ENCODE results near the gene CELF2.
"Not testable (repeated sequence)": the region's sequence is repeated elsewhere in the genome, so short reads cannot be mapped to it uniquely, and the experiment has no call there.

CELF2 gene

DNA sequence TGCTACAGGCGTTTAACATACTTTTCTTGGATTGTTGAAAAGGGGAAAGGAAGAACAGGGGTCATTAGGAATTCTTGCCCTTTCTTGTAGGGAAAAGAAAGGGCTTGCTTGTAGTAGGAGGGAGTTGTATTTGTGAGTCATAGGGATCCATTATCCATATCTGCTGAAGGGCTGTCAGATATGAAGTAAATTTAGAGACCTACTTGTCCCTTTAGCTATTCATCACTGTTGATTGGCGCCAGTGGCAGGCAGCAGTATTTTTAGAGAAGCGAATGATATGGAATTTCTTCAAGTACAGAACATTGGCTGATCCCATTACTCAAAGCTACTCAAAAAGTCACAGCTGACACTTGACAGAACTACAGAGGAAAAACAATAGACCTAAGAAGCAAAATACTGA lies 97.7 kb downstream of the CELF2 start:
- no peak for DNase-seq (ENCODE audit: low read depth)
- TF ChIP-seq POLR2A (IDR thresholded peaks at IDR 0.05; ENCODE audit: extremely low read depth, insufficient read length) (no peak), MYC (IDR thresholded peaks at IDR 0.05; ENCODE audit: low read depth, low read length) (no peak)
- TF ChIP-seq, protein P1, sequence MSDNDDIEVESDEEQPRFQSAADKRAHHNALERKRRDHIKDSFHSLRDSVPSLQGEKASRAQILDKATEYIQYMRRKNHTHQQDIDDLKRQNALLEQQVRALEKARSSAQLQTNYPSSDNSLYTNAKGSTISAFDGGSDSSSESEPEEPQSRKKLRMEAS (IDR thresholded peaks at IDR 0.05; ENCODE audit: low read depth, low read length) = no peak
- TF ChIP-seq, protein P2, sequence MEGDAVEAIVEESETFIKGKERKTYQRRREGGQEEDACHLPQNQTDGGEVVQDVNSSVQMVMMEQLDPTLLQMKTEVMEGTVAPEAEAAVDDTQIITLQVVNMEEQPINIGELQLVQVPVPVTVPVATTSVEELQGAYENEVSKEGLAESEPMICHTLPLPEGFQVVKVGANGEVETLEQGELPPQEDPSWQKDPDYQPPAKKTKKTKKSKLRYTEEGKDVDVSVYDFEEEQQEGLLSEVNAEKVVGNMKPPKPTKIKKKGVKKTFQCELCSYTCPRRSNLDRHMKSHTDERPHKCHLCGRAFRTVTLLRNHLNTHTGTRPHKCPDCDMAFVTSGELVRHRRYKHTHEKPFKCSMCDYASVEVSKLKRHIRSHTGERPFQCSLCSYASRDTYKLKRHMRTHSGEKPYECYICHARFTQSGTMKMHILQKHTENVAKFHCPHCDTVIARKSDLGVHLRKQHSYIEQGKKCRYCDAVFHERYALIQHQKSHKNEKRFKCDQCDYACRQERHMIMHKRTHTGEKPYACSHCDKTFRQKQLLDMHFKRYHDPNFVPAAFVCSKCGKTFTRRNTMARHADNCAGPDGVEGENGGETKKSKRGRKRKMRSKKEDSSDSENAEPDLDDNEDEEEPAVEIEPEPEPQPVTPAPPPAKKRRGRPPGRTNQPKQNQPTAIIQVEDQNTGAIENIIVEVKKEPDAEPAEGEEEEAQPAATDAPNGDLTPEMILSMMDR (IDR thresholded peaks at IDR 0.05; ENCODE audit: low read depth, low read length) = no peak
- H3K4me3 ChIP-seq (ENCODE audit: low read depth, low read length) = no peak overlapping the region

DNA sequence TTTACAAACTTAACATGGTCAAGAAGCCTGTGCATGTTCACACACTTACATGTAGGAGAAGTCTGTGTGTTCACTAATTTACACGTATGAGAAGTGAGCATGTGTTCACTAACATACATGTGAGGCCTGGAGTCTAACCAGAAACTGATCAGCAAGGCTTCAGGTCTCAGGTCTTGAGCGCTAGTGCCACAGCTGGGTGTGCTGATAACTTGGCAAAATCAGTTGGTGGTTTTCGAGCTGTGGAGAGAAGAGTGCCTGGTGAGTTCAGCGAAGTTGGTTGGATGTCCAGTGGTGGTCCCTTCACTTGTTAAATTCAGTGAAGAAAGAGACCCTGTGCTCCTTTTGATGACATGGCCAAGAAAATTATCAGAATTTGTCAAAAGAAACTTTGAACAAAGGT lies 98.7 kb downstream of the CELF2 start:
- H3K4me3 ChIP-seq (ENCODE audit: low read depth, low read length) = no peak overlapping the region
- no peak for DNase-seq (ENCODE audit: low read depth)
- no peak for TF ChIP-seq POLR2A (IDR thresholded peaks at IDR 0.05; ENCODE audit: extremely low read depth, insufficient read length)
- TF ChIP-seq, protein P2 (IDR thresholded peaks at IDR 0.05; ENCODE audit: low read depth, low read length) = no peak
- no peak for TF ChIP-seq MYC (IDR thresholded peaks at IDR 0.05; ENCODE audit: low read depth, low read length)
- TF ChIP-seq, protein P1 (IDR thresholded peaks at IDR 0.05; ENCODE audit: low read depth, low read length) = no peak

DNA sequence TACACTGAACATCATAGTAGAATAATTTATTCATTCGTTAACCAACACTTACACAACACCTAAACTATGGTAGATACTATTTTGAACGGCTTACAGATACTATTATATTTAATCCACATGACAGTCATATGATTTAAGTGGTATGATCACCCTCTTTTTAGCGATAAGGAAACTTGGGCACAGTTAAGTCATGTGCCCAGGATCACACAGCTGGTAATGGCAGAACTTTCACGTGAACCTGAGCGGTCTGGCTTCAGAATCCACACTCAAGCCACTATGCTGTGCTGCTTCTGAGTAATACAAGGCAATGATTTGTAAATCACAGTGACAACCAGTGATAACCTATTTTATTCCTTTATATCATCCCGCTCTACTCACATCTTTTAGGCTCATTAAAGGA lies 99.1 kb downstream of the CELF2 start:
- TF ChIP-seq, protein P1 (IDR thresholded peaks at IDR 0.05; ENCODE audit: low read depth, low read length) = no peak
- TF ChIP-seq, protein P2 (IDR thresholded peaks at IDR 0.05; ENCODE audit: low read depth, low read length) = no peak
- TF ChIP-seq MYC (IDR thresholded peaks at IDR 0.05; ENCODE audit: low read depth, low read length) = no peak
- H3K4me3 ChIP-seq (ENCODE audit: low read depth, low read length) = no peak overlapping the region
- DNase-seq (ENCODE audit: low read depth) = no peak

DNA sequence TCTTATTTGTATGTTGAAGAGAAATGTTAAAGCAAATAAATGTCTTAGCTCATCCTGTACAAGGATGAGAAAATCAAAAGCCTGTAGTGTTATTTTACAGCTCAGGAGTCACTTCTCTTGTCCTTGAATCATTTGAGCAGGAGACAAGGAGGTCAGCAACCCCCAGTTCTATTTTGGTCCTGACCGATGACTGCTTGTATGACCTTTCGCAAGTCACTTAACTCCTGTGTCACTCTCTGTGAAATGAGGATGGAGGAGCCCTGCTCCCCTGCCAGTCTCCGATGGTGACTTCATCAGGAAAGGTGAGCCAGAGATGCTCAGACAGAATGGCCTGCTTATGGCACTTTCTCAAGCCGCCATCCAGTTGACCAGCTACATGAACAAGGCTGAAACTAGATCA lies 101.0 kb downstream of the CELF2 start:
- TF ChIP-seq, protein P1 (IDR thresholded peaks at IDR 0.05; ENCODE audit: low read depth, low read length) = no peak
- TF ChIP-seq POLR2A (IDR thresholded peaks at IDR 0.05; ENCODE audit: extremely low read depth, insufficient read length) (no peak), MYC (IDR thresholded peaks at IDR 0.05; ENCODE audit: low read depth, low read length) (no peak)
- TF ChIP-seq, protein P2 (IDR thresholded peaks at IDR 0.05; ENCODE audit: low read depth, low read length) = no peak
- no peak overlapping the region for H3K4me3 ChIP-seq (ENCODE audit: low read depth, low read length)
- no peak for DNase-seq (ENCODE audit: low read depth)

DNA sequence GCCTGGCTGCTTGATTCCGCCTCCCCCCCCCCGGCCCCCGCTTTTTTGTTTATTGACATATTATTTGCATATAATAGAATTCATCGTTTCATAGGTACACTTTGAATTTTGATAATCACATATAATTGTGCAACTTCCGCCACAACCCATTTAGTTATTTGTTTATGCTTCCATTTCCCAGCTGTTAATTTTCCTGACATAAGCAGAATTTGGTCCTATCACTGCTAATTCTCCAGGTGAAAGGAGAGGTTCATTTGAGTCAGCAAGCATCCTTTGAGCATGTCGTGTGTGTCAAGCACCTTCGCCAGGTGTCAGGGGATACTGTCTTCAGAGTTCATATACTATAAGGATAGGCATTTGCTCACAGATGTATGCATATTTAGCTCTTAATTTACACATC lies 102.2 kb downstream of the CELF2 start:
- H3K4me3 ChIP-seq (ENCODE audit: low read depth, low read length) = no peak overlapping the region
- DNase-seq (ENCODE audit: low read depth) = no peak
- TF ChIP-seq, protein P1 (IDR thresholded peaks at IDR 0.05; ENCODE audit: low read depth, low read length) = no peak
- TF ChIP-seq POLR2A (IDR thresholded peaks at IDR 0.05; ENCODE audit: extremely low read depth, insufficient read length) (no peak), MYC (IDR thresholded peaks at IDR 0.05; ENCODE audit: low read depth, low read length) (no peak)
- TF ChIP-seq, protein P2 (IDR thresholded peaks at IDR 0.05; ENCODE audit: low read depth, low read length) = no peak

DNA sequence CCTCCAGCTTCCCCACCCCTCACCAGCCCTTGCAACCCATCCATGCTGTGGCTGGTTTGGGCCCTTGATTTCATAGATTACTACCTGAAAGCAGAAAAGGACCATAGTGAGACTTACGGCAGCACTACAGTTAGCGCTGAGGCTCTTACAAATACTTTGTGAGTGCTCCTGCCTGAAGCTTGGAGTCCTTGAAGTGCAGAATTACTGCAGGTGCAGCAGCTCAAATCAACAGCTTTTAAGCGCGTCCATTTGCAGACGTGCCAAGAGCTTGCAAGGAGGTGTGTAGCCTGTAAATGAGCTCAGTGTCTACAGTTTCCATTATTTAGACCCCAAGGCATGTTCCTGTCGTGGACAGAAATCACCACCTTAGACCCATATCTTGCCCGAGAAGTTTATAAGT lies 103.0 kb downstream of the CELF2 start:
- no peak overlapping the region for H3K4me3 ChIP-seq (ENCODE audit: low read depth, low read length)
- no peak for TF ChIP-seq MYC (IDR thresholded peaks at IDR 0.05; ENCODE audit: low read depth, low read length)
- TF ChIP-seq, protein P2 (IDR thresholded peaks at IDR 0.05; ENCODE audit: low read depth, low read length) = no peak
- TF ChIP-seq, protein P1 (IDR thresholded peaks at IDR 0.05; ENCODE audit: low read depth, low read length) = no peak
- no peak for TF ChIP-seq POLR2A (IDR thresholded peaks at IDR 0.05; ENCODE audit: extremely low read depth, insufficient read length)
- no peak for DNase-seq (ENCODE audit: low read depth)

DNA sequence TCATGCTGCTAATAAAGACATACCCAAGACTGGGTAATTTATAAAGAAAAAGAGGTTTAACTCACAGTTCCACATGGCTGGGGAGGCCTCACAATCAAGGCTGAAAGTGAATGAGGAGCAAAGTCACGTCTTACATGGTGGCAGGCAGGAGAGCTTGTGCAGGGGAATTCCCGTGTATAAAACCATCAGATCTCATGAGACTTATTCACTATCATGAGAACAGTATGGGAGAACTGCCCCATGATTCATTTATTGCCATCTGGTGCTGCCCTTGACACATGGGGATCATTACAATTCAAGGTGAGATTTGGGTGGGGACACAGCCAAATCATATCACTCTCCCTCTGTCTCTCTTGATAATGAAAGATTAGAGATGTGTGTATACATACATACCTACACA lies 106.2 kb downstream of the CELF2 start:
- not testable (repeated sequence) for DNase-seq (ENCODE audit: low read depth); H3K4me3 ChIP-seq (ENCODE audit: low read depth, low read length)

All from NB4 (cell line).